KMS-11 (cell line): ENCODE data around the gene REV1.

Experiments
- H2AFZ ChIP-seq: fragments of 200-600 bp; sonication (generic); 2 replicates; pipeline ENCODE4 v1.6.1; 2016; ENCODE audit warnings: antibody characterized with exemption, mixed run types, low read depth
- H3K27ac ChIP-seq: fragments of 200-600 bp; sonication (generic); 2 replicates; pipeline ENCODE4 v1.6.1; 2016; ENCODE audit warnings: mild to moderate bottlenecking, mixed run types
- H3K27me3 ChIP-seq: fragments of 200-600 bp; sonication (generic); 2 replicates; pipeline ENCODE4 v1.6.1; 2017; ENCODE audit warnings: mild to moderate bottlenecking, low read depth, mixed run types, moderate library complexity; ENCODE audit not compliant: insufficient read depth
- H3K36me3 ChIP-seq: fragments of 200-600 bp; sonication (generic); 2 replicates; pipeline ENCODE4 v1.6.1; 2017; ENCODE audit warnings: mild to moderate bottlenecking, mixed run types; ENCODE audit not compliant: insufficient read depth
- H3K4me1 ChIP-seq: fragments of 200-600 bp; sonication (generic); 2 replicates; pipeline ENCODE4 v1.6.1; 2016; ENCODE audit warnings: mild to moderate bottlenecking, low read depth, mixed run types; ENCODE audit not compliant: poor library complexity, severe bottlenecking
- H3K4me2 ChIP-seq: fragments of 200-600 bp; sonication (generic); 2 replicates; pipeline ENCODE4 v1.7.0; 2016; ENCODE audit warnings: mild to moderate bottlenecking, mixed run types
- H3K4me3 ChIP-seq: fragments of 200-600 bp; sonication (generic); IDR thresholded peaks from 2 replicates; pipeline ENCODE4 v1.6.1; 2017; ENCODE audit warnings: low read depth, low read length, mixed read lengths; ENCODE audit not compliant: insufficient read depth
- H3K79me2 ChIP-seq: fragments of 200-600 bp; sonication (generic); 2 replicates; pipeline ENCODE4 v1.6.1; 2016; ENCODE audit warnings: low read depth, mixed run types; ENCODE audit not compliant: insufficient read depth
- H3K9ac ChIP-seq: fragments of 200-600 bp; sonication (generic); 2 replicates; pipeline ENCODE4 v1.6.1; 2016; ENCODE audit warnings: mild to moderate bottlenecking, mixed run types
- H4K20me1 ChIP-seq: fragments of 200-600 bp; sonication (generic); 2 replicates; pipeline ENCODE4 v1.6.1; 2016; ENCODE audit warnings: mild to moderate bottlenecking, mixed run types; ENCODE audit not compliant: insufficient read depth
- CTCF ChIP-seq: fragments of 200-600 bp; sonication (generic); conservative IDR thresholded peaks from 2 replicates; pipeline ENCODE4 v1.6.1; 2017; ENCODE audit warnings: low read depth, mild to moderate bottlenecking, antibody characterized with exemption, low read length, moderate library complexity, mixed read lengths

Gene REV1

GRCh38 chr2:99354070-99354469, 135.7 kb downstream of the REV1 start:
- Histone ChIP-seq H3K27me3 (no peaks in the 10 kb centered on the region), H3K9ac (no peak overlapping the region), H3K79me2 (peaks cover 100% of the 10 kb centered on the region), H3K4me2 (no peak overlapping the region), H3K4me1 (peaks cover 28% of the 10 kb centered on the region), H3K27ac (no peak overlapping the region), H3K36me3 (no peaks in the 10 kb centered on the region), H4K20me1 (peaks cover 15% of the 10 kb centered on the region; the same call in 1 of the 2 replicates), H2AFZ (no peak overlapping the region), H3K4me3 (no peak overlapping the region)
- TF ChIP-seq CTCF, result no peak
